HL-60 (cell line): Measurements from ENCODE around the gene HAT1.
"Not testable (repeated sequence)": the region's sequence is repeated elsewhere in the genome, so short reads cannot be mapped to it uniquely, and the experiment has no call there.

Source experiments
- TF ChIP-seq, protein P1 (sequence below): IDR thresholded peaks from 2 replicates; pipeline ENCODE4 v1.6.1; 2012; ENCODE audit warnings: low read depth; ENCODE audit not compliant: insufficient replicate concordance
- TF ChIP-seq, protein P2 (sequence below): IDR thresholded peaks from one replicate; pipeline ENCODE4 v1.5.1; 2011; ENCODE audit warnings: low read length, control low read depth, inconsistent platforms; ENCODE audit not compliant: insufficient read depth

DNA sequence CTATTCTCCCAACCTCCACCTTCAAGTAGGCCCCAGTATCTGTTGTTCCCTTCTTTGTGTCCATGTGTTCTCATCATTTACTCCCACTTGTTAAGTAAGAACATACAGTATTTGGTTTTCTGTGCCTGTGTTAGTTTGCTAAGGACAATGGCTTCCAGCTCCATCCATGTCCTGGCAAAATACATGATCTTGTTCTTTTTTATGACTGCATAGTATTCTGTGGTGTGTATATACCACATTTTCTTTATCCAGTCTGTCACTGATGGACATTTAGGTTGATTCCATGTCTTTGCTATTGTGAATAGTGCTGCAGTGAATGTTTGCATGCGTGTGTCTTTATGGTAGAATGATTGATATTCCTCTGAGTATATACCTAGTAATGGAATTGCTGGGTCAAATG lies 61.7 kb downstream of the HAT1 start:
- TF ChIP-seq, protein P1, sequence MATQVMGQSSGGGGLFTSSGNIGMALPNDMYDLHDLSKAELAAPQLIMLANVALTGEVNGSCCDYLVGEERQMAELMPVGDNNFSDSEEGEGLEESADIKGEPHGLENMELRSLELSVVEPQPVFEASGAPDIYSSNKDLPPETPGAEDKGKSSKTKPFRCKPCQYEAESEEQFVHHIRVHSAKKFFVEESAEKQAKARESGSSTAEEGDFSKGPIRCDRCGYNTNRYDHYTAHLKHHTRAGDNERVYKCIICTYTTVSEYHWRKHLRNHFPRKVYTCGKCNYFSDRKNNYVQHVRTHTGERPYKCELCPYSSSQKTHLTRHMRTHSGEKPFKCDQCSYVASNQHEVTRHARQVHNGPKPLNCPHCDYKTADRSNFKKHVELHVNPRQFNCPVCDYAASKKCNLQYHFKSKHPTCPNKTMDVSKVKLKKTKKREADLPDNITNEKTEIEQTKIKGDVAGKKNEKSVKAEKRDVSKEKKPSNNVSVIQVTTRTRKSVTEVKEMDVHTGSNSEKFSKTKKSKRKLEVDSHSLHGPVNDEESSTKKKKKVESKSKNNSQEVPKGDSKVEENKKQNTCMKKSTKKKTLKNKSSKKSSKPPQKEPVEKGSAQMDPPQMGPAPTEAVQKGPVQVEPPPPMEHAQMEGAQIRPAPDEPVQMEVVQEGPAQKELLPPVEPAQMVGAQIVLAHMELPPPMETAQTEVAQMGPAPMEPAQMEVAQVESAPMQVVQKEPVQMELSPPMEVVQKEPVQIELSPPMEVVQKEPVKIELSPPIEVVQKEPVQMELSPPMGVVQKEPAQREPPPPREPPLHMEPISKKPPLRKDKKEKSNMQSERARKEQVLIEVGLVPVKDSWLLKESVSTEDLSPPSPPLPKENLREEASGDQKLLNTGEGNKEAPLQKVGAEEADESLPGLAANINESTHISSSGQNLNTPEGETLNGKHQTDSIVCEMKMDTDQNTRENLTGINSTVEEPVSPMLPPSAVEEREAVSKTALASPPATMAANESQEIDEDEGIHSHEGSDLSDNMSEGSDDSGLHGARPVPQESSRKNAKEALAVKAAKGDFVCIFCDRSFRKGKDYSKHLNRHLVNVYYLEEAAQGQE: not testable (repeated sequence)
- TF ChIP-seq, protein P2, sequence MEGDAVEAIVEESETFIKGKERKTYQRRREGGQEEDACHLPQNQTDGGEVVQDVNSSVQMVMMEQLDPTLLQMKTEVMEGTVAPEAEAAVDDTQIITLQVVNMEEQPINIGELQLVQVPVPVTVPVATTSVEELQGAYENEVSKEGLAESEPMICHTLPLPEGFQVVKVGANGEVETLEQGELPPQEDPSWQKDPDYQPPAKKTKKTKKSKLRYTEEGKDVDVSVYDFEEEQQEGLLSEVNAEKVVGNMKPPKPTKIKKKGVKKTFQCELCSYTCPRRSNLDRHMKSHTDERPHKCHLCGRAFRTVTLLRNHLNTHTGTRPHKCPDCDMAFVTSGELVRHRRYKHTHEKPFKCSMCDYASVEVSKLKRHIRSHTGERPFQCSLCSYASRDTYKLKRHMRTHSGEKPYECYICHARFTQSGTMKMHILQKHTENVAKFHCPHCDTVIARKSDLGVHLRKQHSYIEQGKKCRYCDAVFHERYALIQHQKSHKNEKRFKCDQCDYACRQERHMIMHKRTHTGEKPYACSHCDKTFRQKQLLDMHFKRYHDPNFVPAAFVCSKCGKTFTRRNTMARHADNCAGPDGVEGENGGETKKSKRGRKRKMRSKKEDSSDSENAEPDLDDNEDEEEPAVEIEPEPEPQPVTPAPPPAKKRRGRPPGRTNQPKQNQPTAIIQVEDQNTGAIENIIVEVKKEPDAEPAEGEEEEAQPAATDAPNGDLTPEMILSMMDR: not testable (repeated sequence)
